ENCODE measurements around the gene IL22.

IL22 gene

GRCh38 chr12:68263366-68263765 lies 10.0 kb upstream of the IL22 start:
- no peaks in the 10 kb centered on the region for H3K27me3 ChIP-seq (ENCODE audit: control insufficient read depth, insufficient read depth, low read length)
- H3K9me3 ChIP-seq (ENCODE audit: control insufficient read depth, insufficient read depth, low read depth, low read length), result no peaks in the 10 kb centered on the region
- H3K36me3 ChIP-seq (ENCODE audit: control insufficient read depth, insufficient read depth, low read length), result no peaks in the 10 kb centered on the region
- no peak overlapping the region for H3K9ac ChIP-seq (ENCODE audit: low read length)
- no peak overlapping the region for H3K4me3 ChIP-seq (ENCODE audit: low read depth, low read length)
- peaks cover 3% of the 10 kb centered on the region; the same call in 1 of the 2 replicates for H3K4me1 ChIP-seq (ENCODE audit: control insufficient read depth, insufficient read depth, low read length)
- H3K27ac ChIP-seq (ENCODE audit: low read depth, low read length), result no peak overlapping the region

- no peak overlapping the region for H3K4me3 ChIP-seq (ENCODE audit: low read depth, low read length)
- no peak overlapping the region for H3K27ac ChIP-seq (ENCODE audit: low read depth, low read length)
- H3K27me3 ChIP-seq (ENCODE audit: control insufficient read depth, insufficient read depth, low read length), result no peaks in the 10 kb centered on the region
- H3K9me3 ChIP-seq (ENCODE audit: control insufficient read depth, insufficient read depth, low read depth, low read length), result no peaks in the 10 kb centered on the region
- H3K36me3 ChIP-seq (ENCODE audit: control insufficient read depth, insufficient read depth, low read length), result no peaks in the 10 kb centered on the region
- H3K9ac ChIP-seq (ENCODE audit: low read length), result no peak overlapping the region
- peaks cover 3% of the 10 kb centered on the region; the same call in 1 of the 2 replicates for H3K4me1 ChIP-seq (ENCODE audit: control insufficient read depth, insufficient read depth, low read length)
These were observed 8.5 kb upstream of the IL22 start for GRCh38 chr12:68261896-68262295.

- H3K36me3 ChIP-seq (ENCODE audit: control insufficient read depth, insufficient read depth, low read length), result no peaks in the 10 kb centered on the region
- no peak overlapping the region for H3K4me3 ChIP-seq (ENCODE audit: low read depth, low read length)
- H3K27me3 ChIP-seq (ENCODE audit: control insufficient read depth, insufficient read depth, low read length), result no peaks in the 10 kb centered on the region
- no peak overlapping the region for H3K27ac ChIP-seq (ENCODE audit: low read depth, low read length)
- peaks cover 3% of the 10 kb centered on the region; the same call in 1 of the 2 replicates for H3K4me1 ChIP-seq (ENCODE audit: control insufficient read depth, insufficient read depth, low read length)
- no peaks in the 10 kb centered on the region for H3K9me3 ChIP-seq (ENCODE audit: control insufficient read depth, insufficient read depth, low read depth, low read length)
- no peak overlapping the region for H3K9ac ChIP-seq (ENCODE audit: low read length)
These were observed 6.7 kb upstream of the IL22 start for GRCh38 chr12:68260153-68260552.

- no peaks in the 10 kb centered on the region for H3K36me3 ChIP-seq (ENCODE audit: control insufficient read depth, insufficient read depth, low read length)
- no peak overlapping the region for H3K27ac ChIP-seq (ENCODE audit: low read depth, low read length)
- no peaks in the 10 kb centered on the region for H3K9me3 ChIP-seq (ENCODE audit: control insufficient read depth, insufficient read depth, low read depth, low read length)
- H3K4me1 ChIP-seq (ENCODE audit: control insufficient read depth, insufficient read depth, low read length), result peaks cover 3% of the 10 kb centered on the region; the same call in 1 of the 2 replicates
- no peak overlapping the region for H3K4me3 ChIP-seq (ENCODE audit: low read depth, low read length)
- H3K9ac ChIP-seq (ENCODE audit: low read length), result no peak overlapping the region
- H3K27me3 ChIP-seq (ENCODE audit: control insufficient read depth, insufficient read depth, low read length), result no peaks in the 10 kb centered on the region
These were observed 6.0 kb upstream of the IL22 start for GRCh38 chr12:68259318-68259940.

- H3K4me3 ChIP-seq (ENCODE audit: low read depth, low read length), result no peak overlapping the region
- H3K36me3 ChIP-seq (ENCODE audit: control insufficient read depth, insufficient read depth, low read length), result no peaks in the 10 kb centered on the region
- peaks cover 3% of the 10 kb centered on the region; the same call in 1 of the 2 replicates for H3K9me3 ChIP-seq (ENCODE audit: control insufficient read depth, insufficient read depth, low read depth, low read length)
- H3K27me3 ChIP-seq (ENCODE audit: control insufficient read depth, insufficient read depth, low read length), result no peaks in the 10 kb centered on the region
- H3K9ac ChIP-seq (ENCODE audit: low read length), result no peak overlapping the region
- H3K27ac ChIP-seq (ENCODE audit: low read depth, low read length), result no peak overlapping the region
- no peaks in the 10 kb centered on the region for H3K4me1 ChIP-seq (ENCODE audit: control insufficient read depth, insufficient read depth, low read length)
These were observed 1.3 kb downstream of the IL22 start for GRCh38 chr12:68252077-68252476.

GRCh38 chr12:68250454-68250853 lies 3.0 kb downstream of the IL22 start:
- Histone ChIP-seq H3K27me3 (ENCODE audit: control insufficient read depth, insufficient read depth, low read length) (no peaks in the 10 kb centered on the region), H3K9ac (ENCODE audit: low read length) (no peak overlapping the region)

GRCh38 chr12:68247785-68248184 lies 5.6 kb downstream of the IL22 start:
- H3K36me3 ChIP-seq (ENCODE audit: control insufficient read depth, insufficient read depth, low read length), result no peaks in the 10 kb centered on the region
- H3K27ac ChIP-seq (ENCODE audit: low read depth, low read length), result no peak overlapping the region
- peaks cover 10% of the 10 kb centered on the region; the same call in 1 of the 2 replicates for H3K9me3 ChIP-seq (ENCODE audit: control insufficient read depth, insufficient read depth, low read depth, low read length)
- no peak overlapping the region for H3K9ac ChIP-seq (ENCODE audit: low read length)
- H3K27me3 ChIP-seq (ENCODE audit: control insufficient read depth, insufficient read depth, low read length), result no peaks in the 10 kb centered on the region
- H3K4me3 ChIP-seq (ENCODE audit: low read depth, low read length), result no peak overlapping the region
- H3K4me1 ChIP-seq (ENCODE audit: control insufficient read depth, insufficient read depth, low read length), result no peaks in the 10 kb centered on the region

More at GRCh38 chr12:68250454-68250853, 3.0 kb downstream of the IL22 start:
- H3K27ac ChIP-seq (ENCODE audit: low read depth, low read length), result no peak overlapping the region
- no peaks in the 10 kb centered on the region for H3K36me3 ChIP-seq (ENCODE audit: control insufficient read depth, insufficient read depth, low read length)
- no peak overlapping the region for H3K4me3 ChIP-seq (ENCODE audit: low read depth, low read length)
- no peaks in the 10 kb centered on the region for H3K4me1 ChIP-seq (ENCODE audit: control insufficient read depth, insufficient read depth, low read length)
- H3K9me3 ChIP-seq (ENCODE audit: control insufficient read depth, insufficient read depth, low read depth, low read length), result peaks cover 10% of the 10 kb centered on the region; the same call in 1 of the 2 replicates

- Histone ChIP-seq H3K27ac (ENCODE audit: low read depth, low read length) (no peak overlapping the region), H3K4me1 (ENCODE audit: control insufficient read depth, insufficient read depth, low read length) (no peaks in the 10 kb centered on the region), H3K9me3 (ENCODE audit: control insufficient read depth, insufficient read depth, low read depth, low read length) (peaks cover 10% of the 10 kb centered on the region; the same call in 1 of the 2 replicates), H3K4me3 (ENCODE audit: low read depth, low read length) (no peak overlapping the region), H3K36me3 (ENCODE audit: control insufficient read depth, insufficient read depth, low read length) (no peaks in the 10 kb centered on the region), H3K9ac (ENCODE audit: low read length) (no peak overlapping the region), H3K27me3 (ENCODE audit: control insufficient read depth, insufficient read depth, low read length) (no peaks in the 10 kb centered on the region)
These were observed 7.1 kb downstream of the IL22 start for GRCh38 chr12:68246350-68246749.

- H3K27me3 ChIP-seq (ENCODE audit: control insufficient read depth, insufficient read depth, low read length), result no peaks in the 10 kb centered on the region
- no peak overlapping the region for H3K4me3 ChIP-seq (ENCODE audit: low read depth, low read length)
- H3K9me3 ChIP-seq (ENCODE audit: control insufficient read depth, insufficient read depth, low read depth, low read length), result peaks cover 10% of the 10 kb centered on the region; the same call in 1 of the 2 replicates
- H3K9ac ChIP-seq (ENCODE audit: low read length), result no peak overlapping the region
- H3K27ac ChIP-seq (ENCODE audit: low read depth, low read length), result no peak overlapping the region
- H3K36me3 ChIP-seq (ENCODE audit: control insufficient read depth, insufficient read depth, low read length), result no peaks in the 10 kb centered on the region
- no peaks in the 10 kb centered on the region for H3K4me1 ChIP-seq (ENCODE audit: control insufficient read depth, insufficient read depth, low read length)
These were observed 8.0 kb downstream of the IL22 start for GRCh38 chr12:68245180-68246021.

- H3K4me1 ChIP-seq (ENCODE audit: control insufficient read depth, insufficient read depth, low read length), result no peaks in the 10 kb centered on the region
- peaks cover 10% of the 10 kb centered on the region; the same call in 1 of the 2 replicates for H3K9me3 ChIP-seq (ENCODE audit: control insufficient read depth, insufficient read depth, low read depth, low read length)
- H3K4me3 ChIP-seq (ENCODE audit: low read depth, low read length), result no peak overlapping the region
- H3K9ac ChIP-seq (ENCODE audit: low read length), result no peak overlapping the region
- H3K36me3 ChIP-seq (ENCODE audit: control insufficient read depth, insufficient read depth, low read length), result no peaks in the 10 kb centered on the region
- no peaks in the 10 kb centered on the region for H3K27me3 ChIP-seq (ENCODE audit: control insufficient read depth, insufficient read depth, low read length)
- no peak overlapping the region for H3K27ac ChIP-seq (ENCODE audit: low read depth, low read length)
These were observed 10.6 kb downstream of the IL22 start for GRCh38 chr12:68242777-68243176.

- no peaks in the 10 kb centered on the region for H3K36me3 ChIP-seq (ENCODE audit: control insufficient read depth, insufficient read depth, low read length)
- no peak overlapping the region for H3K4me3 ChIP-seq (ENCODE audit: low read depth, low read length)
- no peak overlapping the region for H3K27ac ChIP-seq (ENCODE audit: low read depth, low read length)
- no peaks in the 10 kb centered on the region for H3K27me3 ChIP-seq (ENCODE audit: control insufficient read depth, insufficient read depth, low read length)
- H3K9ac ChIP-seq (ENCODE audit: low read length), result no peak overlapping the region
- H3K4me1 ChIP-seq (ENCODE audit: control insufficient read depth, insufficient read depth, low read length), result no peaks in the 10 kb centered on the region
- H3K9me3 ChIP-seq (ENCODE audit: control insufficient read depth, insufficient read depth, low read depth, low read length), result no peaks in the 10 kb centered on the region
These were observed 12.4 kb downstream of the IL22 start for GRCh38 chr12:68240975-68241374.

All from HUES6 (cell line).